SK-N-SH treated with all-trans-retinoic acid at 6 μM for 48 hours (cell line): ENCODE measurements around the gene PTGIS.

ENCODE experiments used
- ATAC-seq: fragments of 200-7000 bp; cut with Tn5 transposase; 3 replicates; pipeline ENCODE4 v1.9.1; 2020; ENCODE audit warnings: mild to moderate bottlenecking, moderate library complexity
- ARNTL ChIP-seq: fragments of 450-650 bp; formaldehyde crosslinking; IDR thresholded peaks from 2 replicates; pipeline ENCODE4 v1.5.0; 2020; ENCODE audit warnings: low read depth, mild to moderate bottlenecking, moderate library complexity, borderline replicate concordance
- BACH2 ChIP-seq: fragments of 250-450 bp; sonication (Bioruptor Pico); IDR thresholded peaks from 2 replicates; pipeline ENCODE4 v1.9.0; 2021; ENCODE audit warnings: mild to moderate bottlenecking, borderline replicate concordance
- CREB5 ChIP-seq: fragments of 250-450 bp; sonication (Bioruptor Pico); IDR thresholded peaks from 2 replicates; pipeline ENCODE4 v1.5.1; 2020; ENCODE audit warnings: low read depth, mild to moderate bottlenecking, moderate library complexity
- CSDC2 ChIP-seq: fragments of 250-450 bp; sonication (Bioruptor Pico); IDR thresholded peaks from 2 replicates; pipeline ENCODE4 v1.5.0; 2020; ENCODE audit warnings: mild to moderate bottlenecking, moderate library complexity
- ESRRG ChIP-seq: fragments of 250-450 bp; sonication (Bioruptor Pico); IDR thresholded peaks from 2 replicates; pipeline ENCODE4 v1.6.1; 2021; ENCODE audit warnings: mild to moderate bottlenecking
- GLIS3 ChIP-seq: fragments of 250-450 bp; sonication (Bioruptor Pico); IDR thresholded peaks from 2 replicates; pipeline ENCODE4 v1.5.0; 2020; ENCODE audit warnings: mild to moderate bottlenecking, moderate library complexity
- OSR1 ChIP-seq: fragments of 250-450 bp; sonication (Bioruptor Pico); IDR thresholded peaks from 2 replicates; pipeline ENCODE4 v1.8.0; 2022; ENCODE audit warnings: moderate library complexity, mild to moderate bottlenecking, inconsistent platforms
- PPARA ChIP-seq: fragments of 250-450 bp; sonication (Bioruptor Pico); IDR thresholded peaks from 2 replicates; pipeline ENCODE4 v1.5.0; 2020; ENCODE audit warnings: mild to moderate bottlenecking, borderline replicate concordance
- RARB ChIP-seq: fragments of 250-450 bp; sonication (Bioruptor Pico); IDR thresholded peaks from 2 replicates; pipeline ENCODE4 v1.8.0; 2021; ENCODE audit warnings: mild to moderate bottlenecking, moderate library complexity
- SNAI2 ChIP-seq: fragments of 250-450 bp; sonication (Bioruptor Pico); IDR thresholded peaks from 2 replicates; pipeline ENCODE4 v1.5.0; 2020; ENCODE audit warnings: mild to moderate bottlenecking, moderate library complexity
- TCF4 ChIP-seq: fragments of 250-450 bp; sonication (Bioruptor Pico); IDR thresholded peaks from 2 replicates; pipeline ENCODE4 v1.8.0; 2021; ENCODE audit warnings: mild to moderate bottlenecking, moderate library complexity, borderline replicate concordance
- TOX ChIP-seq: fragments of 250-450 bp; sonication (Bioruptor Pico); IDR thresholded peaks from 2 replicates; pipeline ENCODE4 v1.8.0; 2021; ENCODE audit warnings: mild to moderate bottlenecking, moderate library complexity, borderline replicate concordance
- ZC3H10 ChIP-seq: fragments of 250-450 bp; sonication (Bioruptor Pico); IDR thresholded peaks from 2 replicates; pipeline ENCODE4 v1.5.1; 2021; ENCODE audit warnings: mild to moderate bottlenecking, moderate library complexity
- ZFP3 ChIP-seq: fragments of 250-450 bp; sonication (Bioruptor Pico); IDR thresholded peaks from 2 replicates; pipeline ENCODE4 v1.5.0; 2020; ENCODE audit warnings: mild to moderate bottlenecking, moderate library complexity
- ZNF565 ChIP-seq: fragments of 450-650 bp; formaldehyde crosslinking; conservative IDR thresholded peaks from 2 replicates; pipeline ENCODE4 v1.5.0; 2020; ENCODE audit warnings: low read depth, mild to moderate bottlenecking, moderate library complexity
- ZNF70 ChIP-seq: fragments of 450-650 bp; formaldehyde crosslinking; IDR thresholded peaks from 2 replicates; pipeline ENCODE4 v1.5.0; 2020; ENCODE audit warnings: mild to moderate bottlenecking, moderate library complexity
- ZNF8 ChIP-seq: fragments of 450-650 bp; formaldehyde crosslinking; IDR thresholded peaks from 2 replicates; pipeline ENCODE4 v1.5.0; 2020; ENCODE audit warnings: mild to moderate bottlenecking, moderate library complexity
- TF ChIP-seq, protein P1 (sequence below): fragments of 250-450 bp; sonication (Bioruptor Pico); IDR thresholded peaks from 2 replicates; pipeline ENCODE4 v1.8.0; 2020; ENCODE audit warnings: mild to moderate bottlenecking, moderate library complexity, borderline replicate concordance
- TF ChIP-seq, protein P2 (sequence below): fragments of 250-450 bp; sonication (Bioruptor Pico); IDR thresholded peaks from 2 replicates; pipeline ENCODE4 v1.5.0; 2020; ENCODE audit warnings: mild to moderate bottlenecking, moderate library complexity
- TF ChIP-seq, protein P3 (sequence below): fragments of 250-450 bp; sonication (Bioruptor Pico); IDR thresholded peaks from 2 replicates; pipeline ENCODE4 v1.5.1; 2021; ENCODE audit warnings: mild to moderate bottlenecking, moderate library complexity

Gene PTGIS

GRCh38 chr20:49587111-49587570 is 19.2 kb upstream of the PTGIS start:
- no peak for TF ChIP-seq ZC3H10 (CRISPR knock-in tag)
- TF ChIP-seq ZNF70 (CRISPR knock-in tag) = no peak
- no peak for TF ChIP-seq TOX (CRISPR knock-in tag)
- no peak for TF ChIP-seq RARB (CRISPR knock-in tag)
- TF ChIP-seq SNAI2 (CRISPR knock-in tag) = no peak
- TF ChIP-seq TCF4 (CRISPR knock-in tag) = no peak
- TF ChIP-seq, protein P1, sequence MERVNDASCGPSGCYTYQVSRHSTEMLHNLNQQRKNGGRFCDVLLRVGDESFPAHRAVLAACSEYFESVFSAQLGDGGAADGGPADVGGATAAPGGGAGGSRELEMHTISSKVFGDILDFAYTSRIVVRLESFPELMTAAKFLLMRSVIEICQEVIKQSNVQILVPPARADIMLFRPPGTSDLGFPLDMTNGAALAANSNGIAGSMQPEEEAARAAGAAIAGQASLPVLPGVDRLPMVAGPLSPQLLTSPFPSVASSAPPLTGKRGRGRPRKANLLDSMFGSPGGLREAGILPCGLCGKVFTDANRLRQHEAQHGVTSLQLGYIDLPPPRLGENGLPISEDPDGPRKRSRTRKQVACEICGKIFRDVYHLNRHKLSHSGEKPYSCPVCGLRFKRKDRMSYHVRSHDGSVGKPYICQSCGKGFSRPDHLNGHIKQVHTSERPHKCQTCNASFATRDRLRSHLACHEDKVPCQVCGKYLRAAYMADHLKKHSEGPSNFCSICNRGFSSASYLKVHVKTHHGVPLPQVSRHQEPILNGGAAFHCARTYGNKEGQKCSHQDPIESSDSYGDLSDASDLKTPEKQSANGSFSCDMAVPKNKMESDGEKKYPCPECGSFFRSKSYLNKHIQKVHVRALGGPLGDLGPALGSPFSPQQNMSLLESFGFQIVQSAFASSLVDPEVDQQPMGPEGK (CRISPR knock-in tag) = no peak
- TF ChIP-seq CSDC2 (CRISPR knock-in tag) = no peak
- no peak for TF ChIP-seq ZFP3
- ATAC-seq = peak; percentile 50

GRCh38 chr20:49585585-49586245 is 17.8 kb upstream of the PTGIS start:
- TF ChIP-seq ZNF565 = no peak
- TF ChIP-seq, protein P2, sequence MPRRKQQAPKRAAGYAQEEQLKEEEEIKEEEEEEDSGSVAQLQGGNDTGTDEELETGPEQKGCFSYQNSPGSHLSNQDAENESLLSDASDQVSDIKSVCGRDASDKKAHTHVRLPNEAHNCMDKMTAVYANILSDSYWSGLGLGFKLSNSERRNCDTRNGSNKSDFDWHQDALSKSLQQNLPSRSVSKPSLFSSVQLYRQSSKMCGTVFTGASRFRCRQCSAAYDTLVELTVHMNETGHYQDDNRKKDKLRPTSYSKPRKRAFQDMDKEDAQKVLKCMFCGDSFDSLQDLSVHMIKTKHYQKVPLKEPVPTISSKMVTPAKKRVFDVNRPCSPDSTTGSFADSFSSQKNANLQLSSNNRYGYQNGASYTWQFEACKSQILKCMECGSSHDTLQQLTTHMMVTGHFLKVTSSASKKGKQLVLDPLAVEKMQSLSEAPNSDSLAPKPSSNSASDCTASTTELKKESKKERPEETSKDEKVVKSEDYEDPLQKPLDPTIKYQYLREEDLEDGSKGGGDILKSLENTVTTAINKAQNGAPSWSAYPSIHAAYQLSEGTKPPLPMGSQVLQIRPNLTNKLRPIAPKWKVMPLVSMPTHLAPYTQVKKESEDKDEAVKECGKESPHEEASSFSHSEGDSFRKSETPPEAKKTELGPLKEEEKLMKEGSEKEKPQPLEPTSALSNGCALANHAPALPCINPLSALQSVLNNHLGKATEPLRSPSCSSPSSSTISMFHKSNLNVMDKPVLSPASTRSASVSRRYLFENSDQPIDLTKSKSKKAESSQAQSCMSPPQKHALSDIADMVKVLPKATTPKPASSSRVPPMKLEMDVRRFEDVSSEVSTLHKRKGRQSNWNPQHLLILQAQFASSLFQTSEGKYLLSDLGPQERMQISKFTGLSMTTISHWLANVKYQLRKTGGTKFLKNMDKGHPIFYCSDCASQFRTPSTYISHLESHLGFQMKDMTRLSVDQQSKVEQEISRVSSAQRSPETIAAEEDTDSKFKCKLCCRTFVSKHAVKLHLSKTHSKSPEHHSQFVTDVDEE (CRISPR knock-in tag) = no peak
- no peak for TF ChIP-seq RARB (CRISPR knock-in tag)
- no peak for TF ChIP-seq ZC3H10 (CRISPR knock-in tag)
- TF ChIP-seq CREB5 (CRISPR knock-in tag) = no peak
- TF ChIP-seq ZNF70 (CRISPR knock-in tag) = no peak
- TF ChIP-seq, protein P3, sequence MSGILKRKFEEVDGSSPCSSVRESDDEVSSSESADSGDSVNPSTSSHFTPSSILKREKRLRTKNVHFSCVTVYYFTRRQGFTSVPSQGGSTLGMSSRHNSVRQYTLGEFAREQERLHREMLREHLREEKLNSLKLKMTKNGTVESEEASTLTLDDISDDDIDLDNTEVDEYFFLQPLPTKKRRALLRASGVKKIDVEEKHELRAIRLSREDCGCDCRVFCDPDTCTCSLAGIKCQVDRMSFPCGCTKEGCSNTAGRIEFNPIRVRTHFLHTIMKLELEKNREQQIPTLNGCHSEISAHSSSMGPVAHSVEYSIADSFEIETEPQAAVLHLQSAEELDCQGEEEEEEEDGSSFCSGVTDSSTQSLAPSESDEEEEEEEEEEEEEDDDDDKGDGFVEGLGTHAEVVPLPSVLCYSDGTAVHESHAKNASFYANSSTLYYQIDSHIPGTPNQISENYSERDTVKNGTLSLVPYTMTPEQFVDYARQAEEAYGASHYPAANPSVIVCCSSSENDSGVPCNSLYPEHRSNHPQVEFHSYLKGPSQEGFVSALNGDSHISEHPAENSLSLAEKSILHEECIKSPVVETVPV (CRISPR knock-in tag) = no peak
- no peak for TF ChIP-seq OSR1 (CRISPR knock-in tag)
- no peak for TF ChIP-seq GLIS3
- no peak for TF ChIP-seq CSDC2 (CRISPR knock-in tag)
- TF ChIP-seq, protein P1 (CRISPR knock-in tag) = no peak
- no peak for TF ChIP-seq ESRRG (CRISPR knock-in tag)
- TF ChIP-seq PPARA (CRISPR knock-in tag) = no peak
- TF ChIP-seq ZNF8 (CRISPR knock-in tag) = no peak
- no peak for TF ChIP-seq BACH2 (CRISPR knock-in tag)
- TF ChIP-seq TOX (CRISPR knock-in tag) = no peak
- TF ChIP-seq ARNTL (CRISPR knock-in tag) = no peak
- no peak for ATAC-seq
